OCI-LY7 (cell line): ENCODE data around the gene ZNF559. TPM values are rescaled to one million over a fixed set of nuclear protein-coding genes. Genes with fewer than 3 reads are reported as not detected.

Experiments
- BruUV-seq: library from RNA; stranded (reverse); fragments of 400-500 nt; replicated peaks from 2 replicates; lab custom pipeline; 2021; lab: Mats Ljungman, UMichigan
- CTCF ChIA-PET: fragments of 300-600 bp; sonication (Branson Sonifier 250); formaldehyde crosslinking; loops from one replicate; lab custom pipeline; 2022; ENCODE audit warnings: antibody characterized with exemption; ENCODE audit not compliant: unreplicated experiment; lab: Charles Lee
- POLR2A ChIA-PET: fragments of 300-600 bp; sonication (Branson Sonifier 250); formaldehyde crosslinking; loops from one replicate; lab custom pipeline; 2022; ENCODE audit warnings: antibody characterized with exemption; lab: Charles Lee
- DNase-seq: peaks from one replicate; pipeline ENCODE4 v3.0.0-alpha.2; 2015; ENCODE audit warnings: low spot score
- H2AFZ ChIP-seq: fragments of 200-600 bp; sonication (generic), shearing (Covaris generic); 2 replicates; pipeline ENCODE4 v1.6.1; 2014; ENCODE audit warnings: mild to moderate bottlenecking, antibody characterized with exemption, low read length, moderate library complexity
- H3K27ac ChIP-seq: fragments of 200-600 bp; sonication (generic); 2 replicates; pipeline ENCODE4 v1.5.1; 2014; ENCODE audit warnings: mixed run types, low read depth, mild to moderate bottlenecking, moderate library complexity, low read length, inconsistent platforms; ENCODE audit not compliant: poor library complexity, severe bottlenecking
- H3K36me3 ChIP-seq: fragments of 200-600 bp; sonication (generic); 2 replicates; pipeline ENCODE4 v1.6.1; 2014; ENCODE audit warnings: mild to moderate bottlenecking, antibody characterized with exemption, low read length, moderate library complexity, mixed read lengths; ENCODE audit not compliant: insufficient read depth
- H3K4me1 ChIP-seq: fragments of 200-600 bp; sonication (generic); 2 replicates; pipeline ENCODE4 v1.5.1; 2014; ENCODE audit warnings: mild to moderate bottlenecking, low read length; ENCODE audit not compliant: insufficient read depth, poor library complexity, severe bottlenecking
- H3K4me2 ChIP-seq: fragments of 200-600 bp; sonication (generic); 2 replicates; pipeline ENCODE4 v1.6.1; 2014; ENCODE audit warnings: mild to moderate bottlenecking, low read length
- H3K4me3 ChIP-seq: fragments of 200-600 bp; sonication (generic); 2 replicates; pipeline ENCODE4 v1.5.1; 2014; ENCODE audit warnings: mild to moderate bottlenecking, low read depth, low read length; ENCODE audit not compliant: poor library complexity, severe bottlenecking
- H3K79me2 ChIP-seq: fragments of 200-600 bp; sonication (generic); 2 replicates; pipeline ENCODE4 v1.6.1; 2016; ENCODE audit warnings: low read depth, mild to moderate bottlenecking, low read length, moderate library complexity, mixed read lengths; ENCODE audit not compliant: insufficient read depth
- H3K9me2 ChIP-seq: fragments of 200-600 bp; sonication (generic); 2 replicates; pipeline ENCODE4 v1.6.1; 2016; ENCODE audit warnings: mild to moderate bottlenecking, low read length, mixed read lengths; ENCODE audit not compliant: insufficient read depth
- H3K9me3 ChIP-seq: fragments of 200-600 bp; sonication (generic); 2 replicates; pipeline ENCODE4 v1.6.1; 2014; ENCODE audit warnings: mild to moderate bottlenecking, mixed run types, low read length, mixed read lengths
- H4K20me1 ChIP-seq: fragments of 200-600 bp; sonication (generic); 2 replicates; pipeline ENCODE4 v1.6.1; 2014; ENCODE audit warnings: mild to moderate bottlenecking, antibody characterized with exemption, low read length, moderate library complexity, mixed read lengths; ENCODE audit not compliant: insufficient read depth
- EZH2phosphoT487 ChIP-seq: fragments of 200-600 bp; sonication (generic); IDR thresholded peaks from 2 replicates; pipeline ENCODE4 v1.6.1; 2018; ENCODE audit warnings: low read depth, borderline replicate concordance, mild to moderate bottlenecking, mixed run types, antibody characterized with exemption, low read length, moderate library complexity, mixed read lengths
- intact Hi-C: fragments of 100-400 bp; cut with micrococcal nuclease; formaldehyde crosslinking; loops from one replicate; pipeline ENCODE4 v1.10.0; 2022; ENCODE audit not compliant: unreplicated experiment
- total RNA-seq, 2 experiments: library from RNA; depleted of rRNA in 1 of 2; stranded (reverse); fragments of >200 nt in 1 of 2; shearing (Covaris generic) in 1 of 2; gene quantifications; 2 replicates each; pipeline ENCODE4 v1.2.3, GENCODE V29; 2014 to 2022
- TF ChIP-seq, protein P1 (sequence below): fragments of 200-600 bp; sonication (generic); conservative IDR thresholded peaks from 2 replicates; pipeline ENCODE4 v1.5.1; 2014; ENCODE audit warnings: mild to moderate bottlenecking, antibody characterized with exemption, low read length, moderate library complexity, mixed read lengths

ZNF559 gene
- total RNA-seq, 2 experiments from 2014 or later = 16.8 to 18.6 TPM

DNA sequence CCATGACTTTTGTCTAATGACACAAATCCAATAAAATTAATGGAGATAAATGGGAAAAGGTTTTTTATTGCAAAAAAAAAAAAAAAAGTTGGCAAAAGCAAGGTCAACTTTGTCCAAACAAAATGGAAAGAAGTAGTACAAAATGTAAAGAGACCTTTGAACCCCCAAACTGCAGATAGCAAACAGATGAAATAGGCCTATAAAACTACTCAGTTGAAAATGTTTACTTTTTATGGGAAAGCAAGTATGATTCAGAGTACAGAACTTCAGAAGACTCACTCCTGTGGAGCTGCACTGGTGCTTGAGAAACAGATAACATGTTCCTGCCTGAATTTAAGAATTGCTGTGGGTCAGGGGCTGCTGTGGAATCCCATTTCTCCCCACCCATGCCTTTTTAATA is 29.0 kb downstream of the ZNF559 start:
- BruUV-seq = no TSS peak
- intact Hi-C loops = no loop called here
- H3K9me3 ChIP-seq = no peaks in the 10 kb centered on the region
- no peaks in the 10 kb centered on the region for H3K9me2 ChIP-seq
- no peak overlapping the region for H3K4me2 ChIP-seq
- H3K79me2 ChIP-seq = no peaks in the 10 kb centered on the region
- no peak overlapping the region for H3K4me3 ChIP-seq
- no peak overlapping the region for H3K27ac ChIP-seq
- H3K36me3 ChIP-seq = no peaks in the 10 kb centered on the region
- TF ChIP-seq, protein P1, sequence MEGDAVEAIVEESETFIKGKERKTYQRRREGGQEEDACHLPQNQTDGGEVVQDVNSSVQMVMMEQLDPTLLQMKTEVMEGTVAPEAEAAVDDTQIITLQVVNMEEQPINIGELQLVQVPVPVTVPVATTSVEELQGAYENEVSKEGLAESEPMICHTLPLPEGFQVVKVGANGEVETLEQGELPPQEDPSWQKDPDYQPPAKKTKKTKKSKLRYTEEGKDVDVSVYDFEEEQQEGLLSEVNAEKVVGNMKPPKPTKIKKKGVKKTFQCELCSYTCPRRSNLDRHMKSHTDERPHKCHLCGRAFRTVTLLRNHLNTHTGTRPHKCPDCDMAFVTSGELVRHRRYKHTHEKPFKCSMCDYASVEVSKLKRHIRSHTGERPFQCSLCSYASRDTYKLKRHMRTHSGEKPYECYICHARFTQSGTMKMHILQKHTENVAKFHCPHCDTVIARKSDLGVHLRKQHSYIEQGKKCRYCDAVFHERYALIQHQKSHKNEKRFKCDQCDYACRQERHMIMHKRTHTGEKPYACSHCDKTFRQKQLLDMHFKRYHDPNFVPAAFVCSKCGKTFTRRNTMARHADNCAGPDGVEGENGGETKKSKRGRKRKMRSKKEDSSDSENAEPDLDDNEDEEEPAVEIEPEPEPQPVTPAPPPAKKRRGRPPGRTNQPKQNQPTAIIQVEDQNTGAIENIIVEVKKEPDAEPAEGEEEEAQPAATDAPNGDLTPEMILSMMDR = no peak
- no peak for TF ChIP-seq EZH2phosphoT487
- no peak for DNase-seq
- POLR2A ChIA-PET = interaction anchor here (0.6 kb wide), 1 partner anchor 447 kb away, joined by 5 read pairs; no protein-coding TSS in a partner anchor
- no peaks in the 10 kb centered on the region for H3K4me1 ChIP-seq
- H4K20me1 ChIP-seq = no peaks in the 10 kb centered on the region
- CTCF ChIA-PET = no interaction called here
- H2AFZ ChIP-seq = no peak overlapping the region

DNA sequence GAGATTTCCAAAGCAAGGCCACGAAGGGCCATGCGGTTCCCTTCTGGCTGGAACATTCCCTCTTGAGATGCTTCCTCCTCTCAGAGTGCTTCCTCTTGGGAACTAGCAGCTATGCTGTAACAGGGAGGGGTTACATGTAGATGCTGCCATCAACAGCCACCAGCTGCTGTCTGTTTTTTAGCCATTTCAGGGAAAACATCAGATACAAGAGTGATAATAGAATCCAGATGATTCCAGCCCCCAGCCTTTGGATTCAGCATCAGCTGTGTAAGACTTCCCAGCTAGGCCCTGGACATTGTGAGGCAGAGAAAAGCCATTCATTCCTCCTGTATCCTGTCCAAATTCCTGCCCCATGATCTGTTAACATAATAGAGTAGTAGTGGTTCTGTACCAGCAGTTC is 30.7 kb downstream of the ZNF559 start:
- 0 out of 2 replicates have a peak, but pooled peaks cover 1% of the 10 kb centered on the region for H3K9me3 ChIP-seq
- ChIA-PET CTCF (no interaction called here), POLR2A (no interaction called here)
- H4K20me1 ChIP-seq = no peaks in the 10 kb centered on the region
- intact Hi-C loops = no loop called here
- H3K4me1 ChIP-seq = no peaks in the 10 kb centered on the region
- no peak for DNase-seq
- TF ChIP-seq EZH2phosphoT487 = no peak
- TF ChIP-seq, protein P1 = no peak
- H3K4me3 ChIP-seq = no peak overlapping the region
- no peak overlapping the region for H3K4me2 ChIP-seq
- no peak overlapping the region for H3K27ac ChIP-seq
- no peaks in the 10 kb centered on the region for H3K9me2 ChIP-seq
- no peaks in the 10 kb centered on the region for H3K79me2 ChIP-seq
- no TSS peak for BruUV-seq
- H3K36me3 ChIP-seq = no peaks in the 10 kb centered on the region
- no peak overlapping the region for H2AFZ ChIP-seq

DNA sequence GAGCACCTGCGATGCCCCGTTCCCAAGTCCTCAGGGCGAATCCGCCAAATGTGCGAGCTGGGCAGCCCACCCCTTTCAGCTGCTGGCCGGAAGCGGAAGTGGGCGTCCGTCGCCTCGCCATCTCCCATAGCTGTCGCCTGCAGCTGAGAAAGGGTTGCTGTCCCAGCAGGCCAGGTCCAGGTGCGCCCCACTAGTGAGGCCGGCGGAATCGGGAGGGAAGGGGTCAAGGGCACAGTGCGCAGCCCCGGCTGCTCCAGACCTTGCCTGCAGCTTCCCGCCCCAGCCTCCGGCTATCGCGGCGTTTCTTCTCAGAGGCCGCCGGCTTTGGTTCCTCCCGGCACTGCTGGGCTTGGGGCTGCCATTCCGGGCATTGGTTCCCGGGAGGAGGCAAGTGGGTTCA is 38.9 kb downstream of the ZNF559 start, which contains the start of gene ZNF177:
ZNF177 (plus strand) TSS at position 109 of the 400 bp plus-strand sequence. CDS start 15,299 bp downstream, outside the sequence.
- Histone ChIP-seq H3K4me2 (no peak within 1 kb of the TSS), H3K9me2 (no peaks in the 10 kb centered on the region), H3K27ac (no peak within 1 kb of the TSS), H4K20me1 (no peaks in the 10 kb centered on the region), H3K36me3 (no peaks in the 10 kb centered on the region), H3K9me3 (0 out of 2 replicates have a peak, but pooled peaks cover 5% of the 10 kb centered on the region), H2AFZ (no peak within 1 kb of the TSS), H3K4me3 (no peak within 1 kb of the TSS), H3K79me2 (no peaks in the 10 kb centered on the region), H3K4me1 (no peaks in the 10 kb centered on the region)
- intact Hi-C loops = no loop called here
- ChIA-PET CTCF (no interaction called here), POLR2A (no interaction called here)
- no peak for DNase-seq
- no TSS peak for BruUV-seq
- no peak for TF ChIP-seq EZH2phosphoT487
- TF ChIP-seq, protein P1 = no peak
